HEK293 (cell line): ENCODE data around the gene MYH6.

Experiments used
- ELK4 ChIP-seq: IDR thresholded peaks from 2 replicates; pipeline ENCODE4 v1.6.1; 2011; ENCODE audit warnings: mild to moderate bottlenecking, low read depth, low read length, borderline replicate concordance
- KLF8 ChIP-seq: fragments of 450-650 bp; formaldehyde crosslinking; IDR thresholded peaks from 2 replicates; pipeline ENCODE4 v1.5.1; 2016; ENCODE audit warnings: missing biosample characterization, missing genetic modification characterization
- SETDB1 ChIP-seq: IDR thresholded peaks from one replicate; pipeline ENCODE4 v1.6.1; 2017; ENCODE audit warnings: mild to moderate bottlenecking, low read length, moderate library complexity, mixed read lengths; ENCODE audit not compliant: insufficient read length
- ZSCAN18 ChIP-seq: fragments of 450-650 bp; formaldehyde crosslinking; IDR thresholded peaks from 2 replicates; pipeline ENCODE4 v1.5.1; 2016; ENCODE audit warnings: missing biosample characterization, missing genetic modification characterization
- TF ChIP-seq, protein P1 (sequence below): fragments of 450-650 bp; formaldehyde crosslinking; IDR thresholded peaks from 2 replicates; pipeline ENCODE4 v1.5.1; 2016; ENCODE audit warnings: missing biosample characterization, missing genetic modification characterization

DNA sequence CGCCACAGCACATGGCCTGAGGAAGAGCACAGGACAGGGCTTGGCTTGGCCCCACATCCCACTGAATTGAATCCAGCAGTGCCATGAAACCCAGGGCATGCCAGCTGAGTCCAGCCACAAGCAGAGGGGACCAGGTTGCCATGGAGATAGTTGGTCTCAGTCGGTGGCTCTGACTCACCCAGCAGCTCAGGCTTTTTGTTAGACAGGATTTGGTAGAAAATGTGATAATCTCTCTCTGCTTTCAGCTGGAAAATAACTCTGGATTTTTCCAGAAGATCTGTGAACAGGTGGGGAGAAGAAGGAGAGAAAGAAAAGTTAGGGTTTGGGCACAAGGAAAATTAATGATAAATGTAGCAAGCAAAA is 22.6 kb upstream of the MYH6 start:
- TF ChIP-seq ZSCAN18 (tag by site-specific recombination): no peak
- TF ChIP-seq, protein P1, sequence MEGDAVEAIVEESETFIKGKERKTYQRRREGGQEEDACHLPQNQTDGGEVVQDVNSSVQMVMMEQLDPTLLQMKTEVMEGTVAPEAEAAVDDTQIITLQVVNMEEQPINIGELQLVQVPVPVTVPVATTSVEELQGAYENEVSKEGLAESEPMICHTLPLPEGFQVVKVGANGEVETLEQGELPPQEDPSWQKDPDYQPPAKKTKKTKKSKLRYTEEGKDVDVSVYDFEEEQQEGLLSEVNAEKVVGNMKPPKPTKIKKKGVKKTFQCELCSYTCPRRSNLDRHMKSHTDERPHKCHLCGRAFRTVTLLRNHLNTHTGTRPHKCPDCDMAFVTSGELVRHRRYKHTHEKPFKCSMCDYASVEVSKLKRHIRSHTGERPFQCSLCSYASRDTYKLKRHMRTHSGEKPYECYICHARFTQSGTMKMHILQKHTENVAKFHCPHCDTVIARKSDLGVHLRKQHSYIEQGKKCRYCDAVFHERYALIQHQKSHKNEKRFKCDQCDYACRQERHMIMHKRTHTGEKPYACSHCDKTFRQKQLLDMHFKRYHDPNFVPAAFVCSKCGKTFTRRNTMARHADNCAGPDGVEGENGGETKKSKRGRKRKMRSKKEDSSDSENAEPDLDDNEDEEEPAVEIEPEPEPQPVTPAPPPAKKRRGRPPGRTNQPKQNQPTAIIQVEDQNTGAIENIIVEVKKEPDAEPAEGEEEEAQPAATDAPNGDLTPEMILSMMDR (tag by site-specific recombination): no peak
- no peak for TF ChIP-seq KLF8
- TF ChIP-seq ELK4: no peak
- no peak for TF ChIP-seq SETDB1
